Heart right ventricle (tissue), 16 donors: ENCODE results near the gene RTTN. TPM values are rescaled to one million over a fixed set of nuclear protein-coding genes. Genes with fewer than 3 reads are reported as not detected.
A peak's percentile ranks its signal among the peaks of the same experiment; 100 is the strongest.

Experiments
- ATAC-seq, 8 donors: fragments of 200-7000 bp; cut with Tn5 transposase; one replicate each; pipeline ENCODE4 v1.9.1; 2020; ENCODE audit warnings: mild to moderate bottlenecking in 8 of 8, moderate library complexity in 8 of 8, moderate number of reproducible peaks in 1 of 8
- DNase-seq, 2 donors: peaks; one replicate each; pipeline ENCODE4 v3.0.0-alpha.2; 2020
- H3K27ac ChIP-seq, 10 donors: fragments of 200-600 bp; sonication (generic) in 2 of 10; one replicate each; pipeline versions ENCODE4 v1.5.0 to v1.8.0; 2020 to 2022; ENCODE audit warnings: mild to moderate bottlenecking in 3 of 10
- H3K27me3 ChIP-seq, 7 donors: fragments of 200-600 bp; one replicate each; pipeline ENCODE4 v1.8.0; 2021 to 2022; ENCODE audit warnings: mild to moderate bottlenecking in 2 of 7
- H3K36me3 ChIP-seq, 9 donors: fragments of 200-600 bp; sonication (generic) in 1 of 9; one replicate each; pipeline versions ENCODE4 v1.5.0 to v1.8.0; 2020 to 2022; ENCODE audit warnings: mild to moderate bottlenecking in 2 of 9
- H3K4me1 ChIP-seq, 9 donors: fragments of 200-600 bp; sonication (generic) in 1 of 9; one replicate each; pipeline versions ENCODE4 v1.5.0 to v1.8.0; 2020 to 2022; ENCODE audit warnings: mild to moderate bottlenecking in 4 of 9
- H3K4me3 ChIP-seq, 10 donors: fragments of 200-600 bp; sonication (generic) in 2 of 10; one replicate each; pipeline versions ENCODE4 v1.5.0 to v1.8.0; 2020 to 2022; ENCODE audit warnings: mild to moderate bottlenecking in 7 of 10, moderate library complexity in 2 of 10
- H3K9me3 ChIP-seq, 11 donors: fragments of 200-600 bp in 10 of 11; sonication (generic) in 2 of 11; one replicate each; pipeline versions ENCODE4 v1.5.0 to v1.8.0; 2013 to 2022; ENCODE audit warnings: mild to moderate bottlenecking in 2 of 11, control low read depth in 1 of 11, moderate library complexity in 1 of 11
- WGBS, 2 donors: extraction: QIAGEN DNeasy Blood & Tissue Kit; methylation state at CpG; one replicate each; pipeline ENCODE4 v1.1.7; 2013; ENCODE audit warnings: inconsistent platforms in 1 of 2; 5-methylcytosine and 5-hydroxymethylcytosine counted together
- intact Hi-C, 10 donors: fragments of 100-400 bp; cut with DNase I; formaldehyde crosslinking; loops; one replicate each; pipeline versions ENCODE4 v1.11.1 to v1.14.2; 2022
- polyA plus RNA-seq, 2 donors: library from polyadenylated mRNA; stranded (reverse); fragments of 200-250 nt; gene quantifications; one replicate each; pipeline ENCODE4 v1.2.3, GENCODE V29; 2013
- total RNA-seq, 10 donors: library from RNA; stranded (reverse); fragmentation: NEBNext Ultra II Directional in 3 of 10; extraction: Animal tissue kit (Norgen Biotek cat#: 25700) in 3 of 10; gene quantifications; one replicate each; pipeline versions ENCODE4 v1.2.1 to v1.2.4, GENCODE V29; 2021 to 2023
- TF ChIP-seq, protein P1 (sequence below), 9 donors: fragments of 200-600 bp; sonication (generic) in 2 of 9; IDR thresholded peaks; one replicate each; pipeline versions ENCODE4 v1.5.0 to v1.8.0; 2021 to 2022; ENCODE audit warnings: antibody characterized with exemption in 9 of 9, mild to moderate bottlenecking in 5 of 9, moderate library complexity in 1 of 9
- donor health status: Arrhythmogenic right ventricular cardiomyopathy.
- donor health status: ischemic (EF 13 %, LVEDD 7.1; RV severe dilation, severe dysfunction).
- donor health status: healthy with polysubstance abuse.
- donor health status: DM: no; HTN: yes; CAD: no.
- donor health status: DM: no; HTN: no; CAD: no.
- donor health status: ischemic (EF 25% LVEDD 6.9; RV normal size, moderate dysfunction).
- donor health status: ischemic (EF 25% LVEDD 5.7; RV mildly dilated, moderate dysfunction).
- donor health status: healthy.
- donor health status: DM: yes; HTN: yes; CAD: no.
- donor health status: Ischemic cardiomyopathy.
- donor health status: ischemic (EF 35%, LVEDD 5.7; RV mildly dilated, moderate dysfunction).
- donor health status: nonischemic (EF 11% LVEDD 7.7; RV severe dilation, severe dysfunction).
- donor health status: DM: yes; HTN: yes; CAD: no.
- donor health status: PGD.
- donor health status: ischemic (EF 29% LVEDD 5.4; RV normal size, mild dysfunction).
- donor health status: nonischemic (EF 23%, LVEDD 6.1; RV moderate dilation, normal function).

RTTN gene
- total and polyA plus RNA-seq, 12 donors: 3.5 to 15.7 (median 9.4) TPM

DNA sequence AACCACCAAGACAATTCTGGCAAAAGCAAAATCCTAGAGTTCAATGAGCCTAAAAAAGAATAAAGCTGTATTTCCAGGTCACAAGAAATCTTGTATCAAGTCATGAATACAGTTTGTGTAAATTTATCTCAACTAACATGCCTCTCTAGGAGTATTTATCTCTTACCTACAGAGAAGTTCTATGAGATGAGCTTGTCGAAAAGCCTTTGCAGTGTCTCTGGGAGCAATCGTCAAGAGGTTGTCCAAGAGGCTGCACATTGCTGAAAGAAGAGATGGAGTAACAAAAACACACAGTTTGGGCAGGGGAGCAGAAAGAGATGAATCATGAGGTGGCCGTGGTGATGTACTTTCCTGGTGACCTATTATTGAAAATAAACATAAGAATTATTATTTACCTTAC lies 145.8 kb downstream of the RTTN start:
- DNase-seq (no peak), ATAC-seq (no peak)
- intact Hi-C loops: loop anchor here in 1 of 10 donors (10.0 kb wide), 1 partner anchor 215 kb away; no protein-coding TSS in a partner anchor
- Histone ChIP-seq H3K27ac (no peak overlapping the region), H3K36me3 (peaks cover 0 to 74% (median 6%) of the 10 kb centered on the region in 9 donors), H3K27me3 (no peaks in the 10 kb centered on the region), H3K4me3 (no peak overlapping the region), H3K4me1 (no peaks in the 10 kb centered on the region), H3K9me3 (no peaks in the 10 kb centered on the region)
- WGBS, 2 donors: 91 to 94% methylated on average over 3 of the region's 3 CpGs
- TF ChIP-seq, protein P1, sequence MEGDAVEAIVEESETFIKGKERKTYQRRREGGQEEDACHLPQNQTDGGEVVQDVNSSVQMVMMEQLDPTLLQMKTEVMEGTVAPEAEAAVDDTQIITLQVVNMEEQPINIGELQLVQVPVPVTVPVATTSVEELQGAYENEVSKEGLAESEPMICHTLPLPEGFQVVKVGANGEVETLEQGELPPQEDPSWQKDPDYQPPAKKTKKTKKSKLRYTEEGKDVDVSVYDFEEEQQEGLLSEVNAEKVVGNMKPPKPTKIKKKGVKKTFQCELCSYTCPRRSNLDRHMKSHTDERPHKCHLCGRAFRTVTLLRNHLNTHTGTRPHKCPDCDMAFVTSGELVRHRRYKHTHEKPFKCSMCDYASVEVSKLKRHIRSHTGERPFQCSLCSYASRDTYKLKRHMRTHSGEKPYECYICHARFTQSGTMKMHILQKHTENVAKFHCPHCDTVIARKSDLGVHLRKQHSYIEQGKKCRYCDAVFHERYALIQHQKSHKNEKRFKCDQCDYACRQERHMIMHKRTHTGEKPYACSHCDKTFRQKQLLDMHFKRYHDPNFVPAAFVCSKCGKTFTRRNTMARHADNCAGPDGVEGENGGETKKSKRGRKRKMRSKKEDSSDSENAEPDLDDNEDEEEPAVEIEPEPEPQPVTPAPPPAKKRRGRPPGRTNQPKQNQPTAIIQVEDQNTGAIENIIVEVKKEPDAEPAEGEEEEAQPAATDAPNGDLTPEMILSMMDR (IDR thresholded peaks at IDR 0.05): no peak

GRCh38 chr18:70058916-70059315 lies 146.6 kb downstream of the RTTN start:
- intact Hi-C loops: loop anchor here in 1 of 10 donors (10.0 kb wide), 1 partner anchor 214 kb away; no protein-coding TSS in a partner anchor

DNA sequence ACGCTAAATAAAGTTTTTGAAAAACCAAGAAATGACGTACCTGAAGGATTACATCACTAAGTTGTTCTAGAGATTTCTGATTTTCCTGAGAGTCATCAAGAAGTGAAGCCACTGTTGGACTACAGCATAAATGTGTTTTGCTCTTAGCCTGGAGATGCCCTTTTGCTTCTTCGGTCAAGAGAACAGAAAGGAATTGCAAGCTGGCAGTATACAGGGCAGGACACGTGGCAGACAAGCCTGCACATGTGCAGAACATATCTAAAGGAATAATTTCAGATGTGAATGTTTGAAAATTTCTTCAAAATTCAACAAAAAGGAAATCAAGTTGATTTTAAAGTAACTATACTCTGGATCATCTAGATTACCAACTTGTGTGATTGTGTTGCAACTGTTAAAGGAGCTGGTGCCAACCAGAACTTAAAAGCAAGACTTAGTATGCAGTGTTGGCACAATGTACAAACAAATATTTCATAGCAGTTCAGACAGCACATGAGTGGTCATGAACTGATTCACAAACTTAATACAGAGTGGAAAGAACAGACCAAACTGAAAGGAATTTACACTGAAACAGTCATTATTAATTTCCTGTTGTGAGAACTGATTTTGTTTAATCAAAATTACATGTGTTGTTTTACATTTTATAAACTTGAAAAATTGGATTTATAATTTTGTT lies 157.4 kb downstream of the RTTN start:
- TF ChIP-seq, protein P1 (IDR thresholded peaks at IDR 0.05): no peak
- Histone ChIP-seq H3K27ac (peak overlapping the region in 4 of 10 donors; percentile 37 to 43 (median 41)), H3K27me3 (no peaks in the 10 kb centered on the region), H3K4me1 (peaks cover 0 to 26% (median 10%) of the 10 kb centered on the region in 9 donors), H3K9me3 (no peaks in the 10 kb centered on the region), H3K4me3 (peak overlapping the region in 1 of 10 donors; percentile 2), H3K36me3 (peaks cover 0 to 30% (median 0%) of the 10 kb centered on the region in 9 donors)
- intact Hi-C loops: loop anchor here in 1 of 10 donors (10.0 kb wide), 1 partner anchor 53 kb away; no protein-coding TSS in a partner anchor
- ATAC-seq (peak in 7 of 8 donors; percentile 50 to 85 (median 70)), DNase-seq (no peak)
- 69 to 81% methylated on average over 4 of the region's 4 CpGs for WGBS, 2 donors

More at GRCh38 chr18:70058916-70059315, 146.6 kb downstream of the RTTN start:
- Histone ChIP-seq H3K4me3 (no peak overlapping the region), H3K4me1 (no peaks in the 10 kb centered on the region), H3K27me3 (no peaks in the 10 kb centered on the region), H3K36me3 (peaks cover 0 to 74% (median 6%) of the 10 kb centered on the region in 9 donors), H3K9me3 (no peaks in the 10 kb centered on the region), H3K27ac (no peak overlapping the region)
- DNase-seq (no peak), ATAC-seq (no peak)
- TF ChIP-seq, protein P1 (IDR thresholded peaks at IDR 0.05): no peak

GRCh38 chr18:70046796-70047195 lies 158.7 kb downstream of the RTTN start:
- TF ChIP-seq, protein P1 (IDR thresholded peaks at IDR 0.05): no peak
- ATAC-seq (peak in 4 of 8 donors; percentile 5 to 32 (median 22)), DNase-seq (no peak)
- WGBS, 2 donors: 46 to 58% methylated on average over 1 of the region's 1 CpG
- H3K27me3 ChIP-seq: no peaks in the 10 kb centered on the region
- no peaks in the 10 kb centered on the region for H3K9me3 ChIP-seq
- peak overlapping the region in 2 of 10 donors; percentile 3 to 11 for H3K4me3 ChIP-seq
- intact Hi-C loops: loop anchor here in 1 of 10 donors (10.0 kb wide), 1 partner anchor 52 kb away; no protein-coding TSS in a partner anchor
- peaks cover 0 to 19% (median 0%) of the 10 kb centered on the region in 9 donors for H3K36me3 ChIP-seq
- H3K4me1 ChIP-seq: peaks cover 0 to 26% (median 10%) of the 10 kb centered on the region in 9 donors
- H3K27ac ChIP-seq: peak overlapping the region in 2 of 10 donors; percentile 14 to 37
